ENCODE data around the gene SELENOS. TPM values are rescaled to one million over a fixed set of nuclear protein-coding genes. Genes with fewer than 3 reads are reported as not detected.

The SELENOS gene
- total and polyA plus RNA-seq, 12 donors: 47.7 to 205 (median 81.6) TPM

GRCh38 chr15:101250341-101250831 lies 26.9 kb downstream of the SELENOS start:
- Histone ChIP-seq H3K27me3 (no peaks in the 10 kb centered on the region), H3K27ac (peak overlapping the region in 4 of 5 donors; percentile 1 to 99 (median 68)), H3K4me3 (peak overlapping the region in 3 of 4 donors; percentile 76 to 91 (median 76)), H3K4me1 (replicated peaks in 1 of 2) (peaks cover 4 to 61% of the 10 kb centered on the region in 2 donors), H3K36me3 (replicated peaks in 1 of 2) (no peaks in the 10 kb centered on the region), H3K9me3 (replicated peaks in 1 of 3) (no peaks in the 10 kb centered on the region)
- intact Hi-C loops (cut with DNase I): loop anchor here (10.0 kb wide), 2 partner anchors 66 to 126 kb away; no protein-coding TSS in a partner anchor
- no peak for TF ChIP-seq POLR2A (IDR thresholded peaks at IDR 0.05)
- TF ChIP-seq CTCF (IDR thresholded peaks at IDR 0.05): no peak
- peak in 1 of 7 donors; percentile 27 for DNase-seq
- 2 to 7% (median 5%) methylated on average over 4 to 6 of the region's 6 CpGs for whole genome bisulfite sequencing, 4 donors

DNA sequence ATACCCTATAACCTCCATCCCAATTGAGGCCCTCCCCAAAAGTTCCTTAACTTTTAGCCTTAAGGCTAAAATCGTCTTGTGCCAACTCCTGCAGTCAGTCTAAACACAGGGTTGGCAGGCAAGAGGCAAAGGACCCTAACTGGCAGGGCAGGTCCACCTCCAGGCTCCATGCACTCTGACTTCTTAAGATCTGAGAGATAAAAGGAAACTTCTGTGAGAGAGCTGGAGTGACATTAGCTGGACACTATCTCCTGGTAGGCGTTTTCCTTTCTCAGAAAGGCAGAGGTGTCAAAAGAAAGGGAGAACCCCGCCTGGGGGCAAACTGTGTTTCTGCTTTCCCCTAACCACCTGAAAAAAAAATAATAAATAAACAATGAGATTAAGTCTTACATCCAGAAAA lies 29.0 kb downstream of the SELENOS start:
- Histone ChIP-seq H3K4me1 (replicated peaks in 1 of 2) (peaks cover 4 to 79% of the 10 kb centered on the region in 2 donors), H3K27me3 (no peaks in the 10 kb centered on the region), H3K9me3 (replicated peaks in 1 of 3) (no peaks in the 10 kb centered on the region), H3K4me3 (no peak overlapping the region), H3K36me3 (replicated peaks in 1 of 2) (no peaks in the 10 kb centered on the region), H3K27ac (no peak overlapping the region)
- intact Hi-C loops (cut with DNase I): no loop called here
- no peak for TF ChIP-seq CTCF (IDR thresholded peaks at IDR 0.05)
- TF ChIP-seq POLR2A (IDR thresholded peaks at IDR 0.05): no peak
- DNase-seq: peak in 2 of 7 donors; percentile 9 to 31
- WGBS, 4 donors: 76 to 88% (median 79%) methylated on average over 3 of the region's 3 CpGs

- TF ChIP-seq POLR2A (IDR thresholded peaks at IDR 0.05): no peak
- TF ChIP-seq CTCF (IDR thresholded peaks at IDR 0.05): no peak
- Histone ChIP-seq H3K4me1 (replicated peaks in 1 of 2) (peaks cover 0 to 83% of the 10 kb centered on the region in 2 donors), H3K36me3 (replicated peaks in 1 of 2) (no peaks in the 10 kb centered on the region), H3K9me3 (replicated peaks in 1 of 3) (no peaks in the 10 kb centered on the region), H3K27ac (peak overlapping the region in 4 of 5 donors; percentile 6 to 51 (median 34)), H3K27me3 (no peaks in the 10 kb centered on the region), H3K4me3 (peak overlapping the region in 1 of 4 donors; percentile 11)
- peak in 1 of 7 donors; percentile 6 for DNase-seq
- WGBS, 4 donors: 79 to 84% (median 81%) methylated on average over 10 of the region's 10 CpGs
- intact Hi-C loops (cut with DNase I): no loop called here
Observed at GRCh38 chr15:101246824-101247745, 30.2 kb downstream of the SELENOS start.

- Histone ChIP-seq H3K4me1 (replicated peaks in 1 of 2) (peaks cover 0 to 87% of the 10 kb centered on the region in 2 donors), H3K9me3 (replicated peaks in 1 of 3) (no peaks in the 10 kb centered on the region), H3K36me3 (replicated peaks in 1 of 2) (no peaks in the 10 kb centered on the region), H3K27ac (peak overlapping the region in 4 of 5 donors; percentile 6 to 51 (median 34)), H3K4me3 (peak overlapping the region in 1 of 4 donors; percentile 11), H3K27me3 (no peaks in the 10 kb centered on the region)
- no peak for TF ChIP-seq CTCF (IDR thresholded peaks at IDR 0.05)
- no peak for DNase-seq
- WGBS, 4 donors: 31 to 47% (median 39%) methylated on average over 6 of the region's 6 CpGs
- intact Hi-C loops (cut with DNase I): no loop called here
Observed at GRCh38 chr15:101246391-101246790, 30.9 kb downstream of the SELENOS start.

Data from adrenal gland (tissue), 12 donors.